GM23338 (cell line): ENCODE data around the gene OR1N2. TPM values are rescaled to one million over a fixed set of nuclear protein-coding genes. Genes with fewer than 3 reads are reported as not detected.

Source experiments
- ATAC-seq: fragments of 200-7000 bp; cut with Tn5 transposase; 3 replicates; pipeline ENCODE4 v1.9.1; 2020
- DNase-seq: peaks from one replicate; pipeline ENCODE4 v3.0.0-alpha.2; 2015; ENCODE audit warnings: low spot score
- H2AFZ ChIP-seq: fragments of 200-600 bp; sonication (generic); 2 replicates; pipeline ENCODE4 v1.8.0; 2016; ENCODE audit warnings: antibody characterized with exemption, mild to moderate bottlenecking, moderate library complexity
- H3F3A ChIP-seq: fragments of 200-600 bp; sonication (generic); replicated peaks from 2 replicates; pipeline ENCODE4 v1.8.0; 2017; ENCODE audit warnings: antibody characterized with exemption, mixed run types, low read depth
- H3K27ac ChIP-seq: fragments of 200-600 bp; sonication (generic); 2 replicates; pipeline ENCODE4 v1.6.1; 2016; ENCODE audit warnings: low read depth
- H3K27me3 ChIP-seq: fragments of 200-600 bp; sonication (generic); 2 replicates; pipeline ENCODE4 v1.8.0; 2016; ENCODE audit warnings: mild to moderate bottlenecking, mixed run types, moderate library complexity; ENCODE audit not compliant: insufficient read depth
- H3K36me3 ChIP-seq: fragments of 200-600 bp; sonication (generic); 2 replicates; pipeline ENCODE4 v1.8.0; 2016; ENCODE audit warnings: mild to moderate bottlenecking; ENCODE audit not compliant: insufficient read depth
- H3K4me1 ChIP-seq: fragments of 200-600 bp; sonication (generic); 2 replicates; pipeline ENCODE4 v1.8.0; 2016; ENCODE audit warnings: mild to moderate bottlenecking, moderate library complexity; ENCODE audit not compliant: insufficient read depth
- H3K4me2 ChIP-seq: fragments of 200-600 bp; sonication (generic); 2 replicates; pipeline ENCODE4 v1.7.1; 2017; ENCODE audit warnings: mixed run types
- H3K4me3 ChIP-seq: fragments of 200-600 bp; sonication (generic); 2 replicates; pipeline ENCODE4 v1.6.1; 2016; ENCODE audit warnings: mixed run types
- H3K79me2 ChIP-seq: fragments of 200-600 bp; sonication (generic); replicated peaks from 2 replicates; pipeline ENCODE4 v1.8.0; 2017; ENCODE audit warnings: mild to moderate bottlenecking; ENCODE audit not compliant: insufficient read depth
- H3K9me2 ChIP-seq: fragments of 200-600 bp; sonication (generic); 2 replicates; pipeline ENCODE4 v1.8.0; 2017; ENCODE audit not compliant: insufficient read depth
- H4K20me1 ChIP-seq: fragments of 200-600 bp; sonication (generic); replicated peaks from 2 replicates; pipeline ENCODE4 v1.8.0; 2017; ENCODE audit warnings: mild to moderate bottlenecking; ENCODE audit not compliant: insufficient read depth
- H3K27ac Mint-ChIP-seq: 2 replicates; pipeline ENCODE4 v1.8.0; 2020; ENCODE audit warnings: inconsistent platforms, mild to moderate bottlenecking, moderate library complexity, mixed read lengths
- H3K27me3 Mint-ChIP-seq: 3 replicates; pipeline ENCODE4 v1.8.0; 2022; ENCODE audit warnings: low read depth, mild to moderate bottlenecking, moderate library complexity, mixed read lengths, inconsistent platforms; ENCODE audit not compliant: insufficient read depth, poor library complexity
- H3K36me3 Mint-ChIP-seq: 3 replicates; pipeline ENCODE4 v1.8.0; 2021; ENCODE audit warnings: low read depth, mild to moderate bottlenecking, inconsistent platforms, moderate library complexity, mixed read lengths
- H3K4me1 Mint-ChIP-seq: 3 replicates; pipeline ENCODE4 v1.8.0; 2020; ENCODE audit warnings: mild to moderate bottlenecking, inconsistent platforms, mixed read lengths
- H3K4me3 Mint-ChIP-seq: 3 replicates; pipeline ENCODE4 v1.8.0; 2021; ENCODE audit warnings: moderate library complexity, mild to moderate bottlenecking, inconsistent platforms, mixed read lengths
- H3K9me3 Mint-ChIP-seq: 3 replicates; pipeline ENCODE4 v1.8.0; 2020; ENCODE audit warnings: moderate library complexity, mild to moderate bottlenecking, inconsistent platforms, mixed read lengths
- CREB1 ChIP-seq: fragments of 250-450 bp; sonication (Bioruptor Pico); IDR thresholded peaks from 2 replicates; pipeline ENCODE4 v1.5.0; 2020; ENCODE audit warnings: low read depth, mild to moderate bottlenecking, moderate library complexity
- CTCF ChIP-seq, 2 experiments: fragments of 200-600 bp in 1 of 2; sonication (generic) in 1 of 2; conservative IDR thresholded peaks; 2 replicates each; pipeline versions ENCODE4 v1.5.1 to v1.6.1; 2016 to 2017; ENCODE audit warnings: antibody characterized with exemption in 2 of 2, low read depth in 2 of 2, mild to moderate bottlenecking in 2 of 2, moderate library complexity in 1 of 2
- EZH2 ChIP-seq: fragments of 200-600 bp; sonication (generic); IDR thresholded peaks from one replicate; pipeline ENCODE4 v1.8.0; 2017; ENCODE audit warnings: antibody characterized with exemption, mild to moderate bottlenecking, low read depth; ENCODE audit not compliant: unreplicated experiment
- JUNB ChIP-seq: IDR thresholded peaks from one replicate; pipeline ENCODE4 v1.6.1; 2016; ENCODE audit warnings: antibody characterized with exemption; ENCODE audit not compliant: unreplicated experiment
- POLR2AphosphoS5 ChIP-seq: IDR thresholded peaks from 2 replicates; pipeline ENCODE4 v1.6.1; 2016; ENCODE audit warnings: antibody characterized with exemption, low read depth
- STAT1 ChIP-seq: IDR thresholded peaks from one replicate; pipeline ENCODE4 v1.6.1; 2016; ENCODE audit warnings: antibody characterized with exemption; ENCODE audit not compliant: unreplicated experiment
- ZNF462 ChIP-seq: fragments of 250-450 bp; sonication (Bioruptor Pico); IDR thresholded peaks from 2 replicates; pipeline ENCODE4 v1.5.0; 2020; ENCODE audit warnings: mild to moderate bottlenecking, moderate library complexity
- polyA plus RNA-seq: library from polyadenylated mRNA; unstranded; fragments of >200 nt; fragmentation: Nextera tagmentation; extraction: Ambion mirVana; gene quantifications from 2 replicates; pipeline ENCODE4 v1.2.1, GENCODE V29; 2016
- total RNA-seq: library from RNA; depleted of rRNA; stranded (reverse); fragments of >200 nt; shearing (Covaris generic); gene quantifications from 2 replicates; pipeline ENCODE4 v1.2.3, GENCODE V29; 2014

The OR1N2 gene
- total and polyA plus RNA-seq, 2 experiments from 2014 or later: not detected

- peaks cover 9% of the 10 kb centered on the region; the same call in 1 of the 2 replicates for H3K27me3 ChIP-seq
- H3K4me1 ChIP-seq: no peaks in the 10 kb centered on the region
- TF ChIP-seq CREB1 (CRISPR knock-in tag) (no peak), POLR2AphosphoS5 (no peak), STAT1 (no peak), JUNB (no peak), EZH2 (no peak), CTCF (conservative IDR thresholded peaks at IDR 0.05; ENCODE audit: low read depth in 2 of 2) (no peak), ZNF462 (CRISPR knock-in tag) (no peak)
- no peak within 1 kb of the TSS for H3K27ac ChIP-seq
- Mint-ChIP-seq H3K9me3 (peaks cover 47% of the 10 kb centered on the region), H3K4me1 (no peaks in the 10 kb centered on the region), H3K27ac (no peak within 1 kb of the TSS), H3K27me3 (peaks cover 2% of the 10 kb centered on the region), H3K4me3 (no peak within 1 kb of the TSS), H3K36me3 (peaks cover 9% of the 10 kb centered on the region)
- ATAC-seq (no peak), DNase-seq (no peak)
- no peaks in the 10 kb centered on the region for H3K36me3 ChIP-seq
- no peak within 1 kb of the TSS for H3K4me3 ChIP-seq
- H2AFZ ChIP-seq: no peak within 1 kb of the TSS
- no peaks in the 10 kb centered on the region for H3F3A ChIP-seq
- no peaks in the 10 kb centered on the region for H4K20me1 ChIP-seq
- no peak within 1 kb of the TSS for H3K4me2 ChIP-seq
- no peaks in the 10 kb centered on the region for H3K79me2 ChIP-seq
- no peaks in the 10 kb centered on the region for H3K9me2 ChIP-seq
These were observed 42.4 kb upstream of the OR1N2 start, which contains the start of gene OR1J2 for GRCh38 chr9:122510502-122510901. OR1J2 (plus strand) TSS chr9:122510802; CDS start chr9:122510802, 0 bp downstream.
